ENCODE data around the gene BHLHE23. TPM values are rescaled to one million over a fixed set of nuclear protein-coding genes. Genes with fewer than 3 reads are reported as not detected.

BHLHE23 gene
- total RNA-seq, 4 donors from 2014 or later, result not detected

- H3K36me3 ChIP-seq, result no peaks in the 10 kb centered on the region
- no peaks in the 10 kb centered on the region for H3K9me3 ChIP-seq
- H3K4me3 ChIP-seq (replicated peaks in 1 of 3), result no peak overlapping the region
- TF ChIP-seq POLR2A (IDR thresholded peaks at IDR 0.05), result no peak
- TF ChIP-seq CTCF (IDR thresholded peaks at IDR 0.05), result no peak
- peaks cover 39% of the 10 kb centered on the region for H3K27me3 ChIP-seq
- 7 to 16% methylated on average over 17 to 18 of the region's 21 CpGs for WGBS, 2 donors
- no peak for DNase-seq
- intact Hi-C loops (cut with DNase I), result loop anchor here (2.0 to 5.0 kb wide), 2 partner anchors 36 to 106 kb away; no protein-coding TSS in a partner anchor
- no peak overlapping the region for H3K27ac ChIP-seq
- peaks cover 0 to 19% of the 10 kb centered on the region in 2 donors for H3K4me1 ChIP-seq
Measured at GRCh38 chr20:63008541-63009044, 1.8 kb upstream of the BHLHE23 start.

GRCh38 chr20:63007646-63008488, 1.1 kb upstream of the BHLHE23 start:
- no peaks in the 10 kb centered on the region for H3K36me3 ChIP-seq
- no peak overlapping the region for H3K27ac ChIP-seq
- no peak overlapping the region for H3K4me3 ChIP-seq (replicated peaks in 1 of 3)
- TF ChIP-seq POLR2A (IDR thresholded peaks at IDR 0.05), result no peak
- no peak for TF ChIP-seq CTCF (IDR thresholded peaks at IDR 0.05)
- peaks cover 0 to 19% of the 10 kb centered on the region in 2 donors for H3K4me1 ChIP-seq
- H3K9me3 ChIP-seq, result no peaks in the 10 kb centered on the region
- WGBS, 2 donors, result 11 to 16% methylated on average over 30 to 38 of the region's 46 CpGs
- no peak for DNase-seq
- peaks cover 44% of the 10 kb centered on the region for H3K27me3 ChIP-seq
- intact Hi-C loops (cut with DNase I), result loop anchor here (2.0 to 5.0 kb wide), 2 partner anchors 35 to 106 kb away; no protein-coding TSS in a partner anchor

GRCh38 chr20:63007360-63007645, 539 bp upstream of the BHLHE23 start:
- 3 to 8% methylated on average over 2 to 23 of the region's 24 CpGs for WGBS, 2 donors
- H3K27me3 ChIP-seq, result peaks cover 44% of the 10 kb centered on the region

GRCh38 chr20:63005862-63006539, 763 bp downstream of the BHLHE23 start:
- Histone ChIP-seq H3K27me3 (peaks cover 44% of the 10 kb centered on the region), H3K4me1 (peaks cover 0 to 19% of the 10 kb centered on the region in 2 donors), H3K36me3 (no peaks in the 10 kb centered on the region), H3K9me3 (no peaks in the 10 kb centered on the region), H3K4me3 (replicated peaks in 1 of 3) (no peak overlapping the region), H3K27ac (no peak overlapping the region)
- DNase-seq, result no peak
- TF ChIP-seq CTCF (IDR thresholded peaks at IDR 0.05), result no peak
- no peak for TF ChIP-seq POLR2A (IDR thresholded peaks at IDR 0.05)
- 5 to 7% methylated on average over 3 to 11 of the region's 90 CpGs for WGBS, 2 donors
- intact Hi-C loops (cut with DNase I), result loop anchor here (5.0 kb wide), 1 partner anchor 104 kb away; no protein-coding TSS in a partner anchor

More at GRCh38 chr20:63007360-63007645, 539 bp upstream of the BHLHE23 start:
- Histone ChIP-seq H3K36me3 (no peaks in the 10 kb centered on the region), H3K9me3 (no peaks in the 10 kb centered on the region), H3K4me3 (replicated peaks in 1 of 3) (no peak overlapping the region), H3K27ac (no peak overlapping the region), H3K4me1 (peaks cover 0 to 19% of the 10 kb centered on the region in 2 donors)
- TF ChIP-seq POLR2A (IDR thresholded peaks at IDR 0.05) (no peak), CTCF (IDR thresholded peaks at IDR 0.05) (no peak)
- intact Hi-C loops (cut with DNase I), result loop anchor here (5.0 kb wide), 1 partner anchor 105 kb away; no protein-coding TSS in a partner anchor
- no peak for DNase-seq

Data from thyroid gland (tissue), 4 donors.